HCEC 1CT (cell line): Measurements from ENCODE around the gene FEZF1.

ENCODE experiments used
- DNase-seq: peaks from one replicate; pipeline ENCODE4 v3.0.0-alpha.2; 2017

The FEZF1 gene

GRCh38 chr7:122261442-122261841 lies 43.1 kb downstream of the FEZF1 start:
- no peak for DNase-seq

- no peak for DNase-seq
These were observed 43.5 kb downstream of the FEZF1 start for GRCh38 chr7:122261016-122261415.

- no peak for DNase-seq
These were observed 44.2 kb downstream of the FEZF1 start for GRCh38 chr7:122260336-122260735.

- no peak for DNase-seq
These were observed 45.6 kb downstream of the FEZF1 start for GRCh38 chr7:122258971-122259370.

- no peak for DNase-seq
These were observed 47.5 kb downstream of the FEZF1 start for GRCh38 chr7:122257056-122257455.

GRCh38 chr7:122256046-122256445 lies 48.5 kb downstream of the FEZF1 start:
- DNase-seq: no peak

GRCh38 chr7:122255454-122255853 lies 49.1 kb downstream of the FEZF1 start:
- no peak for DNase-seq
